PC-9 (cell line): ENCODE results near the gene MAML3.

Experiments
- EZH2 ChIP-seq: fragments of 200-600 bp; sonication (generic); IDR thresholded peaks from 2 replicates; pipeline ENCODE4 v1.8.0; 2017; ENCODE audit warnings: antibody characterized with exemption, low read depth
- TF ChIP-seq, protein P1 (sequence below): fragments of 200-600 bp; sonication (generic); conservative IDR thresholded peaks from 2 replicates; pipeline ENCODE4 v1.6.1; 2017; ENCODE audit warnings: mixed run types, antibody characterized with exemption, mild to moderate bottlenecking, moderate library complexity

DNA sequence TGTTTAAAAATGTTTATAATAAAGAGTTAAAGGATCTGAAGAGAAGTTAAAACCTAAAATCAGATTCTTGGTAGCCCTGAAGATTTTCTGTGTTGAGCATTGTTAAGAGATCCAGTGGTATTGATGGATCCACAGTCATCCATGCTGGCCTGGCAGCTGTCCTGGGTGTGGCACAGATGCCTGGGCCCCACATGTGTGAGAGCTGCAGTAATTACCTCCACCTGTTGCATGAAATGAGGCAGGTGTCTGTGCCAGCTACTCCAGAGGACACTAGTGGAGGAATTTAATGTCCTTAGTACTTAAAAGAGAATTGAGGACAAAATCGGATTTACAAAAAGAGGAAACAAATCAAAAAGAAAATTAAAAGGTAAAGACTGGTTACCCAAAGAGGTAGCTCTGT, 444.3 kb downstream of the MAML3 start:
- TF ChIP-seq, protein P1, sequence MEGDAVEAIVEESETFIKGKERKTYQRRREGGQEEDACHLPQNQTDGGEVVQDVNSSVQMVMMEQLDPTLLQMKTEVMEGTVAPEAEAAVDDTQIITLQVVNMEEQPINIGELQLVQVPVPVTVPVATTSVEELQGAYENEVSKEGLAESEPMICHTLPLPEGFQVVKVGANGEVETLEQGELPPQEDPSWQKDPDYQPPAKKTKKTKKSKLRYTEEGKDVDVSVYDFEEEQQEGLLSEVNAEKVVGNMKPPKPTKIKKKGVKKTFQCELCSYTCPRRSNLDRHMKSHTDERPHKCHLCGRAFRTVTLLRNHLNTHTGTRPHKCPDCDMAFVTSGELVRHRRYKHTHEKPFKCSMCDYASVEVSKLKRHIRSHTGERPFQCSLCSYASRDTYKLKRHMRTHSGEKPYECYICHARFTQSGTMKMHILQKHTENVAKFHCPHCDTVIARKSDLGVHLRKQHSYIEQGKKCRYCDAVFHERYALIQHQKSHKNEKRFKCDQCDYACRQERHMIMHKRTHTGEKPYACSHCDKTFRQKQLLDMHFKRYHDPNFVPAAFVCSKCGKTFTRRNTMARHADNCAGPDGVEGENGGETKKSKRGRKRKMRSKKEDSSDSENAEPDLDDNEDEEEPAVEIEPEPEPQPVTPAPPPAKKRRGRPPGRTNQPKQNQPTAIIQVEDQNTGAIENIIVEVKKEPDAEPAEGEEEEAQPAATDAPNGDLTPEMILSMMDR: no peak
- no peak for TF ChIP-seq EZH2
